A673 (cell line): ENCODE data around the gene DNAH1. TPM values are rescaled to one million over a fixed set of nuclear protein-coding genes. Genes with fewer than 3 reads are reported as not detected.

Source experiments
- BruUV-seq: library from RNA; stranded (reverse); fragments of 400-500 nt; replicated peaks from 2 replicates; lab custom pipeline; 2021; lab: Mats Ljungman, UMichigan
- CTCF ChIA-PET: fragments of 300-600 bp; sonication (Branson Sonifier 250); formaldehyde crosslinking; loops from one replicate; lab custom pipeline; 2022; ENCODE audit warnings: antibody characterized with exemption; lab: Charles Lee
- POLR2A ChIA-PET: fragments of 300-600 bp; sonication (Branson Sonifier 250); formaldehyde crosslinking; loops from one replicate; lab custom pipeline; 2022; ENCODE audit warnings: antibody characterized with exemption; ENCODE audit not compliant: low non-redundant PET; lab: Charles Lee
- DNase-seq: peaks from one replicate; pipeline ENCODE4 v3.0.0-alpha.2; 2015; ENCODE audit warnings: low spot score
- H3K27ac ChIP-seq: fragments of 200-600 bp; sonication (generic); 2 replicates; pipeline ENCODE4 v1.5.1; 2016; ENCODE audit warnings: mixed run types, low read depth, mild to moderate bottlenecking, mixed read lengths, antibody characterized with exemption, low read length; ENCODE audit not compliant: poor library complexity, severe bottlenecking
- H3K27me3 ChIP-seq: fragments of 200-600 bp; sonication (generic); replicated peaks from 2 replicates; pipeline ENCODE4 v1.6.1; 2017; ENCODE audit warnings: mixed run types, low read depth, mild to moderate bottlenecking, mixed read lengths, antibody characterized with exemption, low read length; ENCODE audit not compliant: insufficient read depth, poor library complexity
- H3K36me3 ChIP-seq: fragments of 200-600 bp; sonication (generic); 2 replicates; pipeline ENCODE4 v1.6.1; 2016; ENCODE audit warnings: mixed run types, mild to moderate bottlenecking, mixed read lengths, antibody characterized with exemption, low read length; ENCODE audit not compliant: insufficient read depth, poor library complexity, severe bottlenecking
- H3K4me1 ChIP-seq: fragments of 200-600 bp; sonication (generic); 2 replicates; pipeline ENCODE4 v1.6.1; 2017; ENCODE audit warnings: mixed run types, mild to moderate bottlenecking, mixed read lengths, antibody characterized with exemption, low read length; ENCODE audit not compliant: insufficient read depth, poor library complexity, severe bottlenecking
- H3K4me3 ChIP-seq: fragments of 200-600 bp; sonication (generic); 2 replicates; pipeline ENCODE4 v1.5.1; 2016; ENCODE audit warnings: low read depth, mixed run types, mild to moderate bottlenecking, mixed read lengths, low read length; ENCODE audit not compliant: poor library complexity, severe bottlenecking
- H3K9me3 ChIP-seq: fragments of 200-600 bp; sonication (generic); 2 replicates; pipeline ENCODE4 v1.6.1; 2016; ENCODE audit warnings: mixed run types, low read depth, mild to moderate bottlenecking, mixed read lengths, antibody characterized with exemption, low read length; ENCODE audit not compliant: poor library complexity, severe bottlenecking
- EZH2 ChIP-seq: fragments of 200-600 bp; sonication (generic); IDR thresholded peaks from 2 replicates; pipeline ENCODE4 v1.6.1; 2017; ENCODE audit warnings: borderline replicate concordance, low read depth, mild to moderate bottlenecking, mixed read lengths, antibody characterized with exemption, low read length; ENCODE audit not compliant: poor library complexity, severe bottlenecking
- intact Hi-C: fragments of 100-400 bp; cut with micrococcal nuclease; formaldehyde crosslinking; loops from one replicate; pipeline ENCODE4 v1.10.0; 2022; ENCODE audit not compliant: unreplicated experiment
- total RNA-seq: library from RNA; stranded (reverse); gene quantifications from 2 replicates; pipeline ENCODE4 v1.2.3, GENCODE V29; 2021
- TF ChIP-seq, protein P1 (sequence below): fragments of 300-800, 200-600 bp; sonication (generic); conservative IDR thresholded peaks from 2 replicates; pipeline ENCODE4 v1.5.1; 2017; ENCODE audit warnings: low read depth, mild to moderate bottlenecking, antibody characterized with exemption, low read length, moderate library complexity, mixed read lengths

DNAH1 gene
- total RNA-seq, 1 experiment from 2014 or later: 1.3 TPM

GRCh38 chr3:52408466-52408865, 92.3 kb downstream of the DNAH1 start:
- BruUV-seq: no TSS peak
- TF ChIP-seq, protein P1, sequence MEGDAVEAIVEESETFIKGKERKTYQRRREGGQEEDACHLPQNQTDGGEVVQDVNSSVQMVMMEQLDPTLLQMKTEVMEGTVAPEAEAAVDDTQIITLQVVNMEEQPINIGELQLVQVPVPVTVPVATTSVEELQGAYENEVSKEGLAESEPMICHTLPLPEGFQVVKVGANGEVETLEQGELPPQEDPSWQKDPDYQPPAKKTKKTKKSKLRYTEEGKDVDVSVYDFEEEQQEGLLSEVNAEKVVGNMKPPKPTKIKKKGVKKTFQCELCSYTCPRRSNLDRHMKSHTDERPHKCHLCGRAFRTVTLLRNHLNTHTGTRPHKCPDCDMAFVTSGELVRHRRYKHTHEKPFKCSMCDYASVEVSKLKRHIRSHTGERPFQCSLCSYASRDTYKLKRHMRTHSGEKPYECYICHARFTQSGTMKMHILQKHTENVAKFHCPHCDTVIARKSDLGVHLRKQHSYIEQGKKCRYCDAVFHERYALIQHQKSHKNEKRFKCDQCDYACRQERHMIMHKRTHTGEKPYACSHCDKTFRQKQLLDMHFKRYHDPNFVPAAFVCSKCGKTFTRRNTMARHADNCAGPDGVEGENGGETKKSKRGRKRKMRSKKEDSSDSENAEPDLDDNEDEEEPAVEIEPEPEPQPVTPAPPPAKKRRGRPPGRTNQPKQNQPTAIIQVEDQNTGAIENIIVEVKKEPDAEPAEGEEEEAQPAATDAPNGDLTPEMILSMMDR: no peak
- TF ChIP-seq EZH2: no peak
- no peak for DNase-seq
- ChIA-PET CTCF (no interaction called here), POLR2A (no interaction called here)
- Histone ChIP-seq H3K4me1 (peaks cover 8% of the 10 kb centered on the region), H3K4me3 (peak overlapping the region; percentile 80), H3K27ac (no peak overlapping the region), H3K27me3 (no peaks in the 10 kb centered on the region), H3K9me3 (no peaks in the 10 kb centered on the region), H3K36me3 (peaks cover 6% of the 10 kb centered on the region)
- intact Hi-C loops: no loop called here

DNA sequence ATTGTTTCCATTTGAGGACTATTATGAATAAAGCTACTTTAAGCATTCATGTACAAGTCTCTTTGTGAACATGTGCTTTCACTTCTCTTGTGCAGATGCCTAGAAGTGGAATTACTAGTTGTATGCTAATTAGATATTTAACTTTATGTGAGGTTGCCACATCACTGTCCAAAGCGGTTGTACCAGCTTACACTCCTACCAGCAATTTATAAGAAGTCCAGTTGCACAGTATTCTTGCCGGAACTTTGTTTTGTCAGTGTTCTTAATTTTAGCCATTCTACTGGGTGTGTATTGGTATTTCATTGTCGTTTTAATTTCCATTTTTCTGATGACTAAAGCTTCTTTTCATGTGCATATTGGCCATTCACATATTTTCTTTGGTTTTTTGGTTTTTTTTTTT, 99.7 kb downstream of the DNAH1 start:
- Histone ChIP-seq H3K27me3 (no peaks in the 10 kb centered on the region), H3K36me3 (no peaks in the 10 kb centered on the region), H3K9me3 (no peaks in the 10 kb centered on the region), H3K4me1 (peaks cover 4% of the 10 kb centered on the region), H3K4me3 (no peak overlapping the region), H3K27ac (no peak overlapping the region)
- POLR2A ChIA-PET: no interaction called here
- BruUV-seq: no TSS peak
- intact Hi-C loops: no loop called here
- TF ChIP-seq EZH2: no peak
- TF ChIP-seq, protein P1: no peak
- no peak for DNase-seq
- CTCF ChIA-PET: no interaction called here

- Histone ChIP-seq H3K9me3 (no peaks in the 10 kb centered on the region), H3K27me3 (no peaks in the 10 kb centered on the region), H3K36me3 (no peaks in the 10 kb centered on the region), H3K4me3 (no peak overlapping the region), H3K4me1 (no peaks in the 10 kb centered on the region), H3K27ac (no peak overlapping the region)
- TF ChIP-seq EZH2: no peak
- TF ChIP-seq, protein P1: no peak
- ChIA-PET CTCF (no interaction called here), POLR2A (no interaction called here)
- no TSS peak for BruUV-seq
- intact Hi-C loops: no loop called here
- no peak for DNase-seq
Measured at GRCh38 chr3:52420388-52420787, 104.3 kb downstream of the DNAH1 start.
